ENCODE measurements around the gene GNL2. TPM values are rescaled to one million over a fixed set of nuclear protein-coding genes. Genes with fewer than 3 reads are reported as not detected.

Gene GNL2
- total and polyA plus RNA-seq, 2 experiments from 2014 or later = 38.6 to 55.9 TPM

- no peak overlapping the region for H3K4me3 ChIP-seq
- TF ChIP-seq CTCF (IDR thresholded peaks at IDR 0.05; ENCODE audit: low read depth, low read length) = no peak
- no peaks in the 10 kb centered on the region for H3K9me3 ChIP-seq (ENCODE audit: low read depth)
- no peak overlapping the region for H3K27ac ChIP-seq
- H3K27me3 ChIP-seq = peaks cover 74% of the 10 kb centered on the region
- peak in 1 of 2 donors; percentile 84 for DNase-seq (ENCODE audit: low read depth in 1 of 2, low spot score in 1 of 2)
- no peaks in the 10 kb centered on the region for H3K36me3 ChIP-seq
- no peaks in the 10 kb centered on the region for H3K4me1 ChIP-seq (ENCODE audit: low read depth)
Measured at GRCh38 chr1:37606481-37607263, 10.9 kb upstream of the GNL2 start.

- Histone ChIP-seq H3K4me1 (ENCODE audit: low read depth) (no peaks in the 10 kb centered on the region), H3K27ac (no peak overlapping the region), H3K4me3 (no peak overlapping the region), H3K36me3 (no peaks in the 10 kb centered on the region), H3K9me3 (ENCODE audit: low read depth) (no peaks in the 10 kb centered on the region), H3K27me3 (peaks cover 73% of the 10 kb centered on the region)
- TF ChIP-seq CTCF (IDR thresholded peaks at IDR 0.05; ENCODE audit: low read depth, low read length) = no peak
- DNase-seq (ENCODE audit: low read depth in 1 of 2, low spot score in 1 of 2) = peak in 1 of 2 donors; percentile 55
Measured at GRCh38 chr1:37605806-37606474, 10.2 kb upstream of the GNL2 start.

GRCh38 chr1:37605061-37605650, 9.4 kb upstream of the GNL2 start:
- Histone ChIP-seq H3K27me3 (peaks cover 72% of the 10 kb centered on the region), H3K4me3 (no peak overlapping the region), H3K36me3 (no peaks in the 10 kb centered on the region), H3K4me1 (ENCODE audit: low read depth) (no peaks in the 10 kb centered on the region), H3K27ac (no peak overlapping the region), H3K9me3 (ENCODE audit: low read depth) (no peaks in the 10 kb centered on the region)
- TF ChIP-seq CTCF (IDR thresholded peaks at IDR 0.05; ENCODE audit: low read depth, low read length) = no peak
- DNase-seq (ENCODE audit: low read depth in 1 of 2, low spot score in 1 of 2) = peak in 1 of 2 donors; percentile 31

DNA sequence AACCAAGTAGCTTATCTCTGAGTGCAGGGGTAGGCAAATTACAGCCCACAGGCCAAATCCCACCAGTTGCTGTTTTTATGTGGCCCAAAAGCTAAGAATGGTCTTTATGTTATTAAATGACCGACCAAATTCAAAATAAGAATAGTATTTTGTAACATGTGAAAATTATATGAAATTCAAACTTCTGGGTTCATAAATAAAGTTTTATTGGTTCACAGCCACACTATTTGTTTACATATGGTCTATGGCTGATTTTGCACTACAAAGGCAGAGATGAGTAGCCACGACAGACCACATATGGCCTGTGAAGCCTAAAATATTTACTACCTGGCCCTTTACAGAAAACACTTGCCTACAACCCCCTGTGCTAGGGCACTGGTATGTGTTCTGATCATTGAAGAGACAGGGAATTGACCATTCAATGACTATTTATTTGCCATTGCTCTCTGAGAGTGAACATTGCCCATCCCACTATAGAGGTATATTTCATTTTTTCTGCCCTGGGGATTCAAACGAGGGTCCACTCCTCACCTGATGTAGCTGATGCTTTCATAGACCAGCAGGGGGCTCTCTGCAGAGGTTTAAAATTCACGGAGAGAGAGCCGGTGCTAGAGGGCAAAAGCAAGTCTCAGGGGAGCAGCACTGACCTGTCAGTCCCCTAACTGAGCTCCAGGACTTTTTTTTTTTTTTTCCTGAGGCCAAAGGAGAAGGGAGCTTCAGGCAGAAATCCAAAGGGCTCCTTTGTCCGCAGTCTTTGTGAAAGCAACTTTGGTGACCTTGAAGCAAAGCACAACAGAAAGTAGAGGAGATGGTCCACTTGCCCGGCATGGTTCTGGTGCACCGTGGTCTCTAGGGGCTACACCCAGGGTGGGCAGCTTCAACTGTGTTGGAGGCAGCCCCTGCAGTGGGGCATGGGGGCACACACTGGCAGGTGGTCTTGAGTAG, 7.3 kb upstream of the GNL2 start:
- Histone ChIP-seq H3K27me3 (peaks cover 65% of the 10 kb centered on the region), H3K36me3 (no peaks in the 10 kb centered on the region), H3K27ac (no peak overlapping the region), H3K9me3 (ENCODE audit: low read depth) (no peaks in the 10 kb centered on the region), H3K4me1 (ENCODE audit: low read depth) (no peaks in the 10 kb centered on the region), H3K4me3 (no peak overlapping the region)
- peak; percentile 83 for TF ChIP-seq CTCF (IDR thresholded peaks at IDR 0.05; ENCODE audit: low read depth, low read length)
- DNase-seq (ENCODE audit: low read depth in 1 of 2, low spot score in 1 of 2) = peak; percentile 56 to 75

DNA sequence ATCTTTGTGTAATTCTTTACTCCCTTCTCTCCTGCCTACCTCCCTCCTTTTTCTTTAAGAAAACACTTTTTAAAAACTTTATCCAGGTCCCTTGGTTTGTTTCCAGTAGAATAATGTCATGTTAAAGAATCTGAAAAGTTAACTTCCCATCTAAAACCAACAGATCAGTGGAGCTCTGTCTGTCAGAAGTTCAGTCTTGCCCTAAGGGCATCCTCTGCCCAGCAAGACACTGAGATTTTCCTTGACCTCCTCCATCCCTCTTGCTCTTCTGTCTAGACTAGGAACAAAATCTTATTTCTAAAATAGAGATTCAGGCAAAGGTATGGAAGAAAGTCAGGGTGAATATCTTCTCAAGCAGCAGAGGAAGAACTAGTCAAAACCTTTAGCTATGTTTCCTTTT, 5.7 kb upstream of the GNL2 start:
- H3K4me1 ChIP-seq (ENCODE audit: low read depth) = no peaks in the 10 kb centered on the region
- no peaks in the 10 kb centered on the region for H3K9me3 ChIP-seq (ENCODE audit: low read depth)
- H3K27ac ChIP-seq = no peak overlapping the region
- H3K4me3 ChIP-seq = no peak overlapping the region
- no peaks in the 10 kb centered on the region for H3K36me3 ChIP-seq
- peaks cover 58% of the 10 kb centered on the region for H3K27me3 ChIP-seq
- no peak for TF ChIP-seq CTCF (IDR thresholded peaks at IDR 0.05; ENCODE audit: low read depth, low read length)
- DNase-seq (ENCODE audit: low read depth in 1 of 2, low spot score in 1 of 2) = no peak

All from cardiac muscle cell (in vitro differentiated cells and primary cell).